Epithelial cell of esophagus (primary cell): ENCODE data around the gene NCOA7.
"Not testable (repeated sequence)": the region's sequence is repeated elsewhere in the genome, so short reads cannot be mapped to it uniquely, and the experiment has no call there.

Experiments
- DNase-seq: peaks from one replicate; pipeline ENCODE4 v3.0.0; 2010; ENCODE audit warnings: low read depth
- H3K4me3 ChIP-seq: 2 replicates; pipeline ENCODE4 v1.5.1; 2011; ENCODE audit warnings: mild to moderate bottlenecking, low read length, control low read depth
- TF ChIP-seq, protein P1 (sequence below): IDR thresholded peaks from 2 replicates; pipeline ENCODE4 v1.5.1; 2011; ENCODE audit warnings: low read depth, mild to moderate bottlenecking, low read length, control low read depth, inconsistent platforms; ENCODE audit not compliant: insufficient read depth; ENCODE audit errors: missing control alignments

NCOA7 gene

DNA sequence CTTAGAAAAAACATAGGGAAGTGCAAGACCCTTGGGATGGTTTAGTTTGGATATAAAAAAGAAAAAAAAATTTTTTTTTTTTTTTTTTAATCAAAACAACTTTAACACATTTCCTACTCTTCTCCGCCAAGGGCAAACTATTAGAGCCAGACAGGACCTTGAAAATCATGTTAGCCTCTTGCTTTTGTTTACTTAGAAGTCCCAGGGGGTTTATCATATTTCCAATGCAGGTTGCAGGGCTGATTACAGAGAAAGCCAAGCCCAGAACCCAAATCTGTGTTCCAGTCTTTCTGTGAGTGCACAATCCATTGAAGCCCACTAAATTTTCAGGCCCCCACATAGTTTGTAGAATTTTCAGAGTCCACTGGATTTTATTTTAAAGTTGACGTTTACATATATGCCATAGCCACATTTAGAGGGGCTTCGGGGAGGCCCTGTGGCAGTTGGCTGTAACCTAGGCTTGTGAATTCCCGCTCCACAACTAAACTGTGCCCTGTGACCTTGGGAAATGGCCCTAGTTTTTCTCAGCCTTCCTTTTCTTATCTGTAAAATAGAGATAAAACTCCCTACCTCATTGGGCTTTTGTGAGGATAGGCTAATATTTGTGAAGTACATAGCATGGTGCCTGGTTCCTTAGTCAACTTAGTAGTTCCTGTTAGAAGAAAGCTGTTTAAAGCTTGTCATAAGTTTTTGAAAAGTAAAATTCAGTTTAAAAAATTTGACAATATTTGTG is 55.7 kb downstream of the NCOA7 start:
- no peak overlapping the region for H3K4me3 ChIP-seq
- no peak for DNase-seq
- TF ChIP-seq, protein P1, sequence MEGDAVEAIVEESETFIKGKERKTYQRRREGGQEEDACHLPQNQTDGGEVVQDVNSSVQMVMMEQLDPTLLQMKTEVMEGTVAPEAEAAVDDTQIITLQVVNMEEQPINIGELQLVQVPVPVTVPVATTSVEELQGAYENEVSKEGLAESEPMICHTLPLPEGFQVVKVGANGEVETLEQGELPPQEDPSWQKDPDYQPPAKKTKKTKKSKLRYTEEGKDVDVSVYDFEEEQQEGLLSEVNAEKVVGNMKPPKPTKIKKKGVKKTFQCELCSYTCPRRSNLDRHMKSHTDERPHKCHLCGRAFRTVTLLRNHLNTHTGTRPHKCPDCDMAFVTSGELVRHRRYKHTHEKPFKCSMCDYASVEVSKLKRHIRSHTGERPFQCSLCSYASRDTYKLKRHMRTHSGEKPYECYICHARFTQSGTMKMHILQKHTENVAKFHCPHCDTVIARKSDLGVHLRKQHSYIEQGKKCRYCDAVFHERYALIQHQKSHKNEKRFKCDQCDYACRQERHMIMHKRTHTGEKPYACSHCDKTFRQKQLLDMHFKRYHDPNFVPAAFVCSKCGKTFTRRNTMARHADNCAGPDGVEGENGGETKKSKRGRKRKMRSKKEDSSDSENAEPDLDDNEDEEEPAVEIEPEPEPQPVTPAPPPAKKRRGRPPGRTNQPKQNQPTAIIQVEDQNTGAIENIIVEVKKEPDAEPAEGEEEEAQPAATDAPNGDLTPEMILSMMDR = no peak

GRCh38 chr6:125848286-125848685 is 57.5 kb downstream of the NCOA7 start:
- H3K4me3 ChIP-seq, DNase-seq: not testable (repeated sequence)

DNA sequence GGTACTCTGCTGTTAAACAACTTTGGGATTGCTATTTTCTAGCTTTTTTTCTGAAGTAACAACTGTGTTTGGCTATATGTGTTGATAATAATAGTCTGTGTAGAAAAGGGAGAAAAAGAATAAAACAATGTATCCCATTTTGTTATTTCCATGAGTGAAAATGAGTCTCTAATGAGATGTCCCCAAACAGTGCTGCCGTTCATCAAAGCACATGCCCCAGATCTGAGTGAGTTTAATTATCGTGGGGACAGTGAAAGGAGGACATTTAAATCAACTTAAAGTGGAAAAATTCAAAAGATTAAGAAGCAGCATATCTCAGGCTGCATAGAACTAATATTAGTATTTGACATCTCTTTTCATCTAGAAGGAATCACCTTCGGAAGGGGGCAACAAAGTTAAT is 59.6 kb downstream of the NCOA7 start:
- no peak overlapping the region for H3K4me3 ChIP-seq
- TF ChIP-seq, protein P1 = no peak

GRCh38 chr6:125852587-125852986 is 61.8 kb downstream of the NCOA7 start:
- TF ChIP-seq, protein P1 = no peak
- H3K4me3 ChIP-seq = no peak overlapping the region
- no peak for DNase-seq

More for the DNA sequence above, 59.6 kb downstream of the NCOA7 start:
- DNase-seq = no peak

DNA sequence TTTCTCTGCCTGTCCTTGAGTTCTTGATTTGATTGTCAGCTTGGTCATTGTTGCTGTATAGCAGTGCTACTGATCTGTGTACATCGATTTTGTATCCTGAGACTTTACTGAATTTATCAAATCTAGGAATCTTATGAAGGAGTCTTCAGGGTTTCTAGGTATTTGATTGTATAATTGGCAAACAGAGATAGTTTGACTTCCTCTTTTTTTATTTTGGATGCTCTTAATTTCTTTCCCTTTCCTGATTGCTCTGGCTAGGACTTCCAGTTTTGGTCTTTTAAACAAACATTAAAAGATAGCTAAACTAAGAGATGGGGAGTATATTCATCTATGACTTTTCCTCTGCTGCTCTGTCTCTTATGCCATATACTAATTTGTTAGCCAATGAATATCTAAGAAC is 62.4 kb downstream of the NCOA7 start:
- no peak overlapping the region for H3K4me3 ChIP-seq
- TF ChIP-seq, protein P1 = no peak
- DNase-seq = no peak

DNA sequence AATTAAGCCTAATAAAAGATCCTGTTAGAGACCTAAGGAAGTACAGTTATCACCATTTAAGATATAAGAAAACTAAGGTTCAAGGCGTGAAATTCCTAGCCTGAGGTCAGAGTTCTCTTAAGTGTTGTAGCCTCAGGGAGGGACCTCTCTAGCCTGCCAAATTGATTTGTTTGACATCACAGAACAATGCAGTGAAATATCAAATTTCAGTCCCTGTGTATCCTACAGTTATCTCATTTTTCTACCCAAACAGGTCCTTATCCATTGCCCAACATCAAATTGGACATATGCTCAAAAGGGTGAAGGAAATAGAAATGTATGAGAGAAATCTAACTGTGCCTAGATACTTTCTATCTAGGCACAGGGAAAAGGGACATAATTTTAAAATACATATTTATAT is 63.0 kb downstream of the NCOA7 start:
- DNase-seq = no peak
- TF ChIP-seq, protein P1 = no peak
- H3K4me3 ChIP-seq = no peak overlapping the region

- H3K4me3 ChIP-seq = no peak overlapping the region
- DNase-seq = no peak
- TF ChIP-seq, protein P1 = no peak
These were observed 63.6 kb downstream of the NCOA7 start for GRCh38 chr6:125854355-125854754.

GRCh38 chr6:125855783-125856182 is 65.0 kb downstream of the NCOA7 start:
- no peak for DNase-seq
- H3K4me3 ChIP-seq = no peak overlapping the region
- TF ChIP-seq, protein P1 = no peak
